Stimulated activated CD4-positive, alpha-beta T cell treated with anti-CD3 and anti-CD28 coated beads, TNF-alpha, amount 100 ng/mL, for 1 hour (primary cell): ENCODE data around the gene CREBRF.
"Not testable (repeated sequence)": the region's sequence is repeated elsewhere in the genome, so short reads cannot be mapped to it uniquely, and the experiment has no call there.

Experiments
- DNase-seq, 3 donors: peaks; one replicate each; pipeline ENCODE4 v3.0.0-alpha.2; 2020; ENCODE audit warnings: low read depth in 3 of 3, low spot score in 1 of 3

Gene CREBRF

DNA sequence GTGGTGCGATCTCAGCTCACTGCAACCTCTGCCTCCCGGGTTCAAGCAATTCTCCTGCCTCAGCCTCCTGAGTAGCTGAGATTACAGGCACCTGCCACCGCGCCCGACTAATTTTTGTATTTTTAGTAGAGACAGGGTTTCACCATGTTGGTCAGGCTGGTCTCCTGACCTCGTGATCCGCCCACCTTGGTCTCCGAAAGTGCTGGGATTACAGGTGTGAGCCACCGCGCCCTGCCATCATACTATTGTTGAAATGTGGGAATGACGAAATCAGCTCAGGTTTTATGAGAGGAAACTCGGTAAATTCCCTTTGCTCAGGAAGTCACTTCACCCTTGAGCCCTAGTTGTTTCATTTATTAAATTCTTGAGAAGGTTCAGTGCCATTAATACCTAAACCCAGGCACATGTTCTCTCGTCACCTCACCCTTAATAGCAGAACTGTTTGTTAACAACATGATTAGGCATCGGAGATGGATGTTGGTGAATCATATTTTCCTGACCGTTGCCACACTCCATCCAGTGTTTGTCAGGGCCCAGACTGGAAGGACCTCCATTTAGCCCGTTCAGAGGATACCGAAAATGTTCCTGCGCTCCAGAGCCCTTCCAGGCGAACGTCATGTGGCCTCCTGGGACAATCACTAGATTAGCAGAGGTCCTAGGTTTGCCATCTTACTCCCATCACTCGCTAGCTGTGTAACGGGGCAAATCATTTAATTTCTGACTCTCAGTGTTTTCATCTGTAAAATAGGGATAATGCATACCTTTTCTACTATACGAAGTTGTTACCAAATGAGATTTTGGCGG lies 20.0 kb upstream of the CREBRF start:
- DNase-seq, result peak in 1 of 3 donors; percentile 6

DNA sequence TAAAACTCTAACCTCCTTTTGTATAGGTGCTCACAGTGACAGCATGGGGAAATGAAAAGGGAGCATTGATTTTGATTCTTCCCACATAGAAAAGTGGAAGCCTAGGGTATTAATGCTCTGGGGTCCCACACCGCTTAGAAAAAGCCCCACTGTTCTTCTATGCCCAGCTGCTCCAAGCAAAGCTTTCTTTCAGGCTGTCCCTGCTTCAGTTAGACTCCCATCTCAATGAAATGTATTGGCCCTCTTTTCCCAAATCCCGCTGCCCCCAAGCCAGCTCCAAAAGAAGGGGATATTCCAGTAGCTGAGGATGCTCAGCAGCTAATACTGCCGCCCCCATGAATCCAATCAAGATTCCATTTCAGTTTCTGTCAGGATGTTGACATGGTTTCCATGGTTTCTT lies 17.0 kb upstream of the CREBRF start:
- DNase-seq, result no peak

DNA sequence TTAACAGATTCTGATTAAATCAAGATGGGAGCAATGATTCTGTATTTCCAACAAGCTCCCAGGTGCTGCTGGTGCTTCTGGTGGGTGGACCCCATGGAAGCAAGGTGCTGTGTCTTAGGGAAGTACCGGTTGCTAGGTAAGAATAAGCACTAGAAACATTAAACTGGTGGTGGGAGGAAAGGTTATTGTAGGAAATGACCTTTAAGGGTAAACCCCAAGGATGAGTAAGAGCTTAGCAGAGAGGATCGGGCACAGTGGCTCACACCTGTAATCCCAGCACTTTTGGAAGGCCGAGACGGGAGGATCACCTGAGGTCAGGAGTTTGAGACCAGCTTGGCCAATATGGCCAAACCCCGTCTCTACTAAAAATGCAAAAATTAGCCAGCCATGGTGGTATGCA lies 16.2 kb upstream of the CREBRF start:
- DNase-seq, result no peak

DNA sequence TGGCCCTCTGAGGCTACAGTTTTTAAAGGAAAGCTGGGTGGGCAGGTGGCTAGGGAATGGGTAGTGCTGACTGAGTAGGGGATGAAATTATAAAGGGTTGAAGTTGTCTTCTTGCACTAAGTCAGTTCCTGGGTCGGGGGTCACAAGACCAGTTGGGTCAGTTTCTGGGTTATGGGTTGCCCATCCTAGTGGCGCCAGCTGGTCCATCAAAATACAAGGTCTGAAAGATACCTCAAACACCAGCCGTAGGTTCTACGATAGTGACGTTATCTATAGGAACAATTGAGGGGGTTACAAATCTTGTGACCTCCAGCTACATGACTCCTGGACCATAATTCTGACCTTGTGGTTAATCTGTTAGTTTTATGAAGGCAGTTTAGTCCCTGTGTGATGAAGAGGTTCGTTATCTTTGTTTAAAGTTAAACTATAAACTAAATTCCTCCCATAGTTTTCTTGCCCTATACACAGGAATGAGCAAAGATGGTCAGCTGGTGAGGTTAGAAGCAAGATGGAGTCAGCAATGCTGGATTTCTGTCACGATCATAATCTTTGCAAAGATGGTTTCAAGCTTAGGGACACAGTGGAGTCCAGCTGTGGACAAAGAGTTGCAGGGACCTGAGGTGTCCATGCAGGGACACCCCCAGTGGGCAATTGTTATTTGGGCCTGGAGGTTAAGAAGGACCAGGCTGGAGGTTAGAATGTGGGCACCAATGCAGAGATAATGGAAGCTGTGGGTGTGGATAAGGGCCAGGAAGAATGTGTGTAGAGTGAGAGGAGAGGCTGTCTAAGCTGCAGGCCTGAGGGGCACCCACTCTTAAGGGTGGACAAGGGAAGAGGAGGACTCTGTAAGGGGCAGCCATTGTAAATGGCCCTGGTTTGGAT lies 14.0 kb upstream of the CREBRF start:
- DNase-seq, result no peak

DNA sequence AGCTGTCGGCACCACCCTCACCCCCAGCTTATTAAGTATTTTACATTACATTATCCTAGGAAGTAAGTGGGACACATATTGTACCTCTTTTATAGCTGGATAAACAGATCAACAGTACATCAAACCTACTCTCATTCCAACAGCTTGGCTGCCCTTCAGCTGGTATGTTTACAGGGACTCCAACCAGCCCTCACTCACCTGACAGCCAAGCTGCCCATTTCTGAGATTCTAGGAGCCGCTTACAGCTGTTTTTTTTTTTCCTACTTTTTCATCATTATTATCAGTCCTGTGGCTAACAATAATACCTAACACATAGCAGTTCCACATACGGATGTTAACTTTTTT lies 13.4 kb upstream of the CREBRF start:
- no peak for DNase-seq

DNA sequence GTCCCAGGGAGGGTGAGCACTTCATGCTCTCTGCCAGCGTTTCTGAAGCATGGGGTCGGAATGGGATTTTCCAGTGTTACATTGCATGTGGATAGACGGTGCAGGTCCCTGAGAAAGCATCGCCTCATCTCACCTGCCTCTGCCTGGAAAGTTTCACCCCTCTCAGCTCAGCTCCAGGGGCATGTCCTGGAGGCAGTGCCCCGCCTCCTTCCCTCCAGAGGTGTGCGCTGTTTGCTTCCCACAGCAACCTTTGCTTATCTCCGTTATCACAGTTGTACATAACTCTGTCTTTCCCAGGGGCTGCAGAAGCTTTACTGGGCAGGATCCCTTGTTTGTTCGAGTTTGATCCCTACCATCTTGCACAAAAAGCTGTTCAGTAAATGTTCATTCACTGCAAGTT lies 10.7 kb upstream of the CREBRF start:
- no peak for DNase-seq

DNA sequence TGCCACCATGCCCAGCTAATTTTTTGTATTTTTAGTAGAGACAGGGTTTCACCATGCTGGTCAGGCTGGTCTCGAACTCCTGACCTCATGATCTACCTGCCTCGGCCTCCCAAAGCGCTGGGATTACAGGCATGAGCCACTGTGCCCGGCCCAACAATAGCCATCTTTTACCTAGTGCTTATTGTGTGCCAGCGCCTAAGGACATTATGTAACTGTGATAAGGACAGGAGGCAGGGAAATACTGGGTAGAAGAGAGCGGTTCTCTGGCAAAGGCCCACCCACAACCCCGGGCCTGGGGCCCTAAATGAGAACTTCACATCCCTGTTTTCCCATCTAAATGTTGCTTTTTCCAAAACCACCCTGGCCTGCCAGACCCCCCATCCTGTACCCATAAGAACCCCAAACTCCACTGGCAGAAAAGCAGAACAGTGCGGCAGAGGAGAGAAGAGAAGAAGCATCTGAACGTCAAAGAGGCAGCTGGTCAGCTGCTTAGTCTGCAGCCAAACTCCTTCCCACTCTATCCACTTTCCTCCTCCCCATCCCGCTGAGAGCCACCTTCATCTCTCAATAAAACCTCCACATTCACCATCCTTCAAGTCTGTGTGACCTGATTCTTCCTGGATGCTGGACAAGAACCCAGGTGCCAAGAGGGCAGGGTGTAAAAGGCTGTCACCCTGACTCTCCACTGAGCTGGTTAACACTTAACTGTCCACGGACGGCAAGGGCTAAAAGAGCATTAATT lies 8.9 kb upstream of the CREBRF start:
- DNase-seq, result not testable (repeated sequence)

DNA sequence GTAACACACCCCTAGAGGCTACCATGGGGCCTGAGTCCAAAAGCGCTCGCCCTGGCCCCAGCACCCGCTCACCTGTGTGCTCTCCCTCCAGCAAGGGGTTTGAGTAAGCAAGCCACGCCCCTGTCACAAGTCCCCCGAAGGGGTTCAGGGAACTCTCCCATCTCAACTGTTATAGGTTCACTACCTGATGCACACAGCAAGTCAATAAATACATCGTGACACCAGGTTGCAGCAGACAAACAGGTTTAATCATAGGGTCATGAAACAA lies 8.4 kb upstream of the CREBRF start:
- DNase-seq, result no peak

DNA sequence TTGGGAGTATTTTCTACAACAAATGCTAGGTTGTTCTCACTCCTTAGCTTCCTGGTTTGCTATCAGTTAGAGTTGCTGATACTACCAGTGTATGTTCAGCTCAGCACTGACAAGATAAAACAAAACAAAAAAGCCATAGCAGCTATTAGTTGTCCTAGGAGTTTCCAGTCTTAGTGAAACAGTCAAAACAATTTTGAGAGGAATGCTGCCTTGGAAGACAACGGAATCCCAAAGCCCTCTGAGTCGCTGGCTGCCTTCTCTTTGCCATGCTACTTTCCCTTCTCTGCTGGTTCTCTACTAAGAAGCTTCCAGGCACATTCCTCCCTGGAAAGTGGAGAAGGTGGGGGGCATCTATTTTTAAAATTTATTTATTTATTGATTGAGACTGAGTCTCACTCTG lies 5.4 kb upstream of the CREBRF start:
- DNase-seq, result no peak

DNA sequence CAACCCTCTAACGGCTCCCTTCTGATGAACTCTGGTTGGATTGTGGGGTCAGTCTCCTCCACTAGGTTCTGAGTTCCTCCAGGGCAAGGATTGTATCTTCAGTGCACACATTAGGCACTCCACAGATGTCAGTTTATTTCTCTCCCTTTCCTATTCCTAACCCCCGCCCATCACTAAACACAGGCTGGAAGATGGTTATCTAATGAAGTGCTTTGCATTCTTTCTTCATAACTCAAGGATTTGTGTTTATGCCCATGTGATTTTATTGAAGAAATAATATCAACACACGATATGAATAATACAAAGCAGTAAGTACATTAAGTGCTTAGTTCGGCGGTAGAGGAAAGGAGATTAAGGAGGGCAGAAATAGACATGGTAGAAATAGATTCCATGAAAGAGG lies 4.4 kb upstream of the CREBRF start:
- no peak for DNase-seq

DNA sequence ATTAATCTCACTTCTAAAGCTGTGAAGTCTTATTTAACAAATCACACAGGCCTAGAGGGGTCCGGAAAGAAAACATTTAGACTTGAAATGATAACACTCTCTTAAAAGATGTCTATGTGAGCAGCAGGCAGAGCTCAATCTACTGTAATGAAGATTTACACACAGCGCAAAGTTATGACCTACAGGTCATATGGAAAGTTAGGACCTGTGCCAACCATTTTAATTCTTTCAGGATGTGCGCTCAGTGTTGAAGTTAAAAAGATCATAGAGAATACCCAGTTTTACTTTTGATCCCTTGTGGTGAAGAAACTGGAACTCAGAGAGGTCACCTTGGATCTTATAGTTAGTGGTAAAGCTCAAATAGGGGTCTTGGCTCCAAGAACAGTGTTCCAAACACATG lies 3.1 kb upstream of the CREBRF start:
- no peak for DNase-seq

DNA sequence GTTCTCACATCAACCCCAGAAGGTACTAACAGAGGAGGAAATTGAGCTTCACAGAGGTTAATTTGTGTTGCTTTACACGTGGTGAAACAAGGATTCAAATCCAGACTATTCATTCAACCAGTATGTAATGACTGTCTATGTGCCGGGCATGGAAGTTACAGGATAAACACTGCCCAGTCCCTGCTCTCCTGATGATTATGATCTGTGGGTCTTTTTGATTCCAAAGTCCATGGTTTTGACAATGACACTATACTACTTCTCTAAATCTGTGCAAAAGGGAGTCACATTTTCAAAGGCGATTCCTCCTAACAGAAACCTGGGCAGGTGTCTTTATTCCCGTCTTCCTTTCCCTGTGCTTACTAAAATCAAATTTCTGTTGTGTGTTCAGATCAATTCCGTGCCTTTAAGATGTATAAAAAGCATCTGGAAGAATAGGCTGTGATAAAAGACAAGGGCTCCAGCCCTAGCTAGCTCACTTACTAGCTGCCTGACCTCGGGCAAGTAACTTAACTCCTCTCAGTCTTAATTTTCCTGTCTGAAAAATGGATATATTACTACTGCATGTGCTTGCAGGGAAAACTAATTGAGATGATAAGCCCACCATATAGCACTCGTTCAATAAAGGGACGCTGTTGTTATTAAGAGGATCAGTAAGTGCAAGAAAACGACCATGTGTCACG lies 970 bp upstream of the CREBRF start:
- no peak for DNase-seq

DNA sequence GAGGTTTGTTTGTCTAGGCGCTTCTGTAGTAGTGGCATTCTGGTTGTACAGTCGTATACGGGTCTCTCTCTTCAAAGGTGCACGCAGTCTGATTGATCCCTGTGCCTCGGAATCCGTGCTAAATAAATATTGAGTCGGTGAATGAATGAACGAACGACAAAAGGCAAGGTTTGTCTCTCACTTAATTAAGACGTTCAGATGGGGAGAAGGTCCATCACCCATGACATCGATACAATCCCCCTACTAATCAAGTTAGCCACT lies 500 bp upstream of the CREBRF start:
- DNase-seq, result no peak

DNA sequence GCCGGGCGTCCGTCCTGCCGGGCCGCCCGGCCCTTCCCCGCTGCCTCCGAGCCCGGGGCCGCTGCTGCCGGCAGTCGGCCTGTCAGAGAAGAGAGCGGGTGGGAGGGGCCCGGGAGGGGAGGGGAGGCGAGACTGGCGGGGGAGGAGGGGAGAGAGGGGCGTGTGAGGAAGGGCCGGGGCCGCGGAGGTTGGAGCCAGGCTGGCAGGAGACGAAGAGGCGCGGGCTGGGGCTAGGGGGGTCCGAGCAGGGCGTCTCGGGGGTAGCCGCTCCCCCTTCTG lies 570 bp downstream of the CREBRF start:
- peak in 1 of 3 donors; percentile 68 for DNase-seq

DNA sequence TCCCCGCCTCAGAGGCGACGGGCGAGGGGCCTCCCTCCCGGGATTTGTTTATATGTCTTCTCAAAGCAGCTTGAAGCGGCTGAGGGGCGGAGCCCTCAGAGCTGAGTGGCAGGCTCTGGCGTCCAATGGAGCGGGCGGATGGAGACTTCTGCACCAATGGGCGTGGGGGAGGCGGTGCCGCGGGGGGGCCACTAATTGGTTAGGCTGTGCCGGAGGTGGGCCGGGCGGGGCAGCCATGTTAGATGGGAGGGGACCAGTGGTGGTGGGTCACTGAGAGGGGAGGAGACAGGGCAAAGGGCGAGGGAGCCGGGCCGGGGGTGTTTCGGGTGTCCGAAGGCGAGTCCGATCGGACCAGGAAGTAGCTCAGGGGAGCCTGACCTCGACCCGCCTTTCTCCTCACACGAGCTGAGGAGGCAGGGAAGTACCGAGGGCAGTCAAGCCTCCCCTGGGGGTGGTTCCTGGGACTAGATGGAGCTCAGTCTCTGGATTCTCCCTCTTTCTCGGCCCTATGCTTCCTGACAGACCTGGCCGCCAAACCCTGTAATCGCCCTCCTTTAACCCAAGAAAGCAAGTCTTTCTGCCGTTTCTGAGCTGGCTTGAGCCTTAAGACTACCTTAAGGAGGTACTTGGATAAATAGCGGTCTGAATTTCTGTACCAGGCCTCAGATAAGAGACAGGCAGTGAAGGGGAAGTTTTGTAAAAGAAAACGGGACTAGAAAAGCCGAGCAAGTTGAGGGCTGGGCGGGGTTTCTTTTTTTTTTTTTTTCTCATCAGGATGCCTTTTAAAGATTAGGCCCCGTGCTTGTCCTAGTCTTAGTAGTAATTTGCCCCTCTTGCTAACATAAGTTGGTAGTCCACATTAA lies 1.1 kb downstream of the CREBRF start:
- DNase-seq, result peak; percentile 88 to 98 (median 94)

DNA sequence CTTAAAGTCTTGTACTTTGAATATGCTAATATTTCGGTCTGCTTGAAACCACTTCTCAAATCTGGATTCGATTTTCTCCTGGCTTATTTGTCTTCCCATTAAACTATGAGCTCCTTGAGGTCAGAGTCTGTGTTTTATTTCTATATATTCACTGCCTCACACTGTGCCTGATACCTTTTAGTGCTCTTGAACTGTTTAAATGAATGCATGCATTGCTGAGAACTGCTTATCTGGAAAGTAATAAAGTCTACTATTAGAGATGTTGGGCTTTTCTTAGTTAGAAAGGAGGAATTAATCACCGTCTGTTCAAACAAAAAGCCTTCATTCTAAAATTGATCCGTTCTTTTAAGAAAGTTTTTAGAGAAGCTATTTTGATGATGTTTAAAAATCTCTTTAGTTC lies 6.0 kb downstream of the CREBRF start:
- DNase-seq, result no peak

DNA sequence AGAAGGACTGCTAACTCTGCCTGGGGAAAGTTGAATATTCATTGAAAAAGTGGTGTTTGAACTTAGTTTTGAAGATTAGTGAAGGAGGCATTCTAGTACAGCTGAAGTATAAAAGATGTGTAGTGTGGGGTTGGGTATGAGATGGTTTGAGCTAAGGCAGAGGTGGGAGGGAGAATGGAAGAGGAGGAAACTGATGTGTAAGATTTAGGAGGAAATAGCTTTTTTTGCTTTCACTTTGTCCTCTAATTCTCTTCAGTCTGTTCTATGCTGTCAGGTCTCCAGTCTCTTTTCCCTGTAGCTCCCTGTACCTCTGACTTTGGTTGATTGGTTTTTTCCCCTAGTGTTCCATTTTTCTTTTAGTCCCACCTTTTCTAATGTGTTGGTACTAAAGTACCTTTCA lies 9.0 kb downstream of the CREBRF start:
- no peak for DNase-seq

DNA sequence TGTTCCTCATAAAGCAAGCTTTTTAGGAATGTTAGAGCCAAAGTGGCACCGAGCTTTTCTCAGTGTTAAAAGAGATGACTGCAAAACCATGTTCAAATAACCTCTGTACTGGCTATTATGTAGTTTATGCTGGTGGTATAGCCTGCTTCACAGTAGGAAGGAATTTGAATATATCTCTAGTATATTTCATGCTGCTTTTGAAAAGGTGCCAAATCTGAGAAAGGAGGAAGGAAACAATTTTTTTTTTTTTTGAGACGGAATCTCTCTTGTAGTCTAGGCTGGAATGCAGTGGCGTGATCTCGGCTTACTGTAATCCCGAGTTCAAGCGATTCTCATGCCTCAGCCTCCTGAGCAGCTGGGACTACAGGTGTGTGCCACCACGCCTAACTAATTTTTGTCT lies 13.5 kb downstream of the CREBRF start:
- no peak for DNase-seq

DNA sequence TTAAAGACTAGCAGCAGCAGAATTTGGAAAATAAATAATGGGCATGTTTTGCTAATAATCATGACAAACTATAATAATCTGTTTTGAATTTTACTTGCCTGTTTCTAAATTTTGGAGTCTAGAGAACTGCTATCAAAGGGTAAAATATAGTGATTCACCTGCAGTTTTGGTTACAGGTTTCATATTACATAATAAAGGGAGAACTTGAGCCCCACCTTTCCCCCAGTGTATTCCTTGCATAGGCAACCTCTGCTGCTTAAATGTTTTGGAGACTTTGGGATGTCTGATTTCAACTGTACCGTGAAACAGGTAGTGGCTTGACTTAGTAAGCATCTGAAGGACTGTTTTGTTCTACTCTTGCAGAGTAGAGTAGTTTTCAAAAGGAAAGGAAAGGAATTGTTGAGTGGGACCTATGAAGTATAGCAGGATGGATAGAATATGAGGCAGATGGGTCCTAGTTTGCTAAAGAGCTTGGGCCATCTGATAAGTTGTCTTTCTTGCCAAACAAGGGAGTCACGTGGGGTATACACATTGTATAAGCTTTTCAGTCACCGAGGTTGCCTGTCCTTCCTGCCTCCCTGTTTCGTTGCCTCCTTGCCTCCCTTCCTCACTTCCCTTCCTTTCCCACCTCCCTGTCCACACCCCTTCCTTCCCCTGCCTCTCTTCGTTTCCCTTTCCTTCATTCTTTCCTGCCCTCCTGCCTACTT lies 19.1 kb downstream of the CREBRF start:
- DNase-seq, result no peak

DNA sequence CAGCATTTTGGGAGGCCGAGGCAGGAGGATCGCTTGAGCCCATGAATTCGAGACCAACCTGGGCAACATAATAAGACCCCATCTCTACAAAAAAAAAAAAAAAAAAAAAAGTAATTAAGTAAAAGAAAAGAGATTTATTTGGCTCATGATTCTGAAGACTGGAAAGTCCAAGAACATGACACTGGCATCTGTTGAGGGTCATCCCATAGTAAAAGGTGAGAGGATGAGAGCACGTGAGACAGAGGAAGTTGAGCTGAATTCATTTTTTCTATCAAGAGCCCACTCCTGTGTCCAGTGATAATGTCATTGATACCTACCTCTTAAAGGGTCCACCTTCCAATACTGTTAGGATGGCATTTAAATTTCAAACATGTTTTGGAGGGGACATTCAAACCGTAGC lies 19.8 kb downstream of the CREBRF start:
- DNase-seq, result no peak

DNA sequence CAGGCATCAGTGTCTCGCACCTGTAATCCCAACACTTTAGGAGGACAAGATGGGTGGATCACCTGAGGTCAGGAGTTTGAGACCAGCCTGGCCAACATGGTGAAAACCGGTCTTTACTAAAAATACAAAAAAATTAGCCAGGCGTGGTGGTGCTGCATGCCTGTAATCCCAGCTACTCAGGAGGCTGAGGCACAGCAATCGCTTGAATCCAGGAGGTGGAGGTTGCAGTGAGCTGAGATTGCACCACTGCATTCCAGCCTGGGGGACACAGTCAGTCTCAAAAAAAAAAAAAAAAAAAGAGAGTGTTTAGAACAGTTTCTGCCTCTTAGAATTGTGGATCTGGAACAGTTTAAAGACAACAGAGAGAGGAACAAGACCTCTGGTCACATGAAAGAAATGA lies 20.3 kb downstream of the CREBRF start:
- not testable (repeated sequence) for DNase-seq
